T-helper 1 cell treated with Interleukin-12 subunit alpha and Interleukin-12 subunit beta and Interleukin-4 antibody, amounts not matched to agents 30 μg/mL and 1 μg/mL, for 36 hours (primary cell): ENCODE results near the gene CEBPG.

Experiments
- H3K27ac Mint-ChIP-seq: one replicate; pipeline ENCODE4 v1.8.0; 2021; ENCODE audit warnings: mild to moderate bottlenecking, mixed read lengths
- H3K27me3 Mint-ChIP-seq: one replicate; pipeline ENCODE4 v1.8.0; 2021; ENCODE audit warnings: low read depth, mixed read lengths
- H3K36me3 Mint-ChIP-seq: one replicate; pipeline ENCODE4 v1.8.0; 2021; ENCODE audit warnings: low read depth, mixed read lengths
- H3K4me1 Mint-ChIP-seq: one replicate; pipeline ENCODE4 v1.8.0; 2021; ENCODE audit warnings: low read depth, mixed read lengths
- H3K4me3 Mint-ChIP-seq: one replicate; pipeline ENCODE4 v1.8.0; 2021; ENCODE audit warnings: mild to moderate bottlenecking, moderate library complexity, mixed read lengths
- H3K9me3 Mint-ChIP-seq: one replicate; pipeline ENCODE4 v1.8.0; 2021; ENCODE audit warnings: mixed read lengths

Gene CEBPG

GRCh38 chr19:33393286-33394005, 19.9 kb downstream of the CEBPG start:
- Mint-ChIP-seq H3K4me1 (no peaks in the 10 kb centered on the region), H3K4me3 (no peak overlapping the region), H3K27ac (peak overlapping the region; percentile 26), H3K9me3 (no peaks in the 10 kb centered on the region), H3K27me3 (no peaks in the 10 kb centered on the region), H3K36me3 (no peaks in the 10 kb centered on the region)

GRCh38 chr19:33394006-33394722, 20.7 kb downstream of the CEBPG start:
- peak overlapping the region; percentile 26 for H3K27ac Mint-ChIP-seq
- no peaks in the 10 kb centered on the region for H3K36me3 Mint-ChIP-seq
- H3K4me3 Mint-ChIP-seq = no peak overlapping the region
- H3K4me1 Mint-ChIP-seq = no peaks in the 10 kb centered on the region
- H3K27me3 Mint-ChIP-seq = no peaks in the 10 kb centered on the region
- no peaks in the 10 kb centered on the region for H3K9me3 Mint-ChIP-seq

- Mint-ChIP-seq H3K9me3 (no peaks in the 10 kb centered on the region), H3K27ac (no peak overlapping the region), H3K36me3 (no peaks in the 10 kb centered on the region), H3K4me3 (no peak overlapping the region), H3K4me1 (no peaks in the 10 kb centered on the region), H3K27me3 (no peaks in the 10 kb centered on the region)
Observed at GRCh38 chr19:33394723-33395560, 21.4 kb downstream of the CEBPG start.

- Mint-ChIP-seq H3K27me3 (no peaks in the 10 kb centered on the region), H3K4me1 (no peaks in the 10 kb centered on the region), H3K4me3 (no peak overlapping the region), H3K36me3 (no peaks in the 10 kb centered on the region), H3K27ac (no peak overlapping the region), H3K9me3 (no peaks in the 10 kb centered on the region)
Observed at GRCh38 chr19:33395561-33396550, 22.3 kb downstream of the CEBPG start.

- no peak overlapping the region for H3K4me3 Mint-ChIP-seq
- H3K27me3 Mint-ChIP-seq = no peaks in the 10 kb centered on the region
- no peaks in the 10 kb centered on the region for H3K9me3 Mint-ChIP-seq
- no peak overlapping the region for H3K27ac Mint-ChIP-seq
- H3K4me1 Mint-ChIP-seq = no peaks in the 10 kb centered on the region
- H3K36me3 Mint-ChIP-seq = no peaks in the 10 kb centered on the region
Observed at GRCh38 chr19:33396701-33397535, 23.4 kb downstream of the CEBPG start.

GRCh38 chr19:33397536-33398360, 24.2 kb downstream of the CEBPG start:
- Mint-ChIP-seq H3K27me3 (no peaks in the 10 kb centered on the region), H3K9me3 (no peaks in the 10 kb centered on the region), H3K4me1 (no peaks in the 10 kb centered on the region), H3K27ac (no peak overlapping the region), H3K36me3 (no peaks in the 10 kb centered on the region), H3K4me3 (no peak overlapping the region)

- no peak overlapping the region for H3K4me3 Mint-ChIP-seq
- H3K36me3 Mint-ChIP-seq = no peaks in the 10 kb centered on the region
Observed at GRCh38 chr19:33398361-33399060, 25.0 kb downstream of the CEBPG start.

GRCh38 chr19:33399081-33399744, 25.7 kb downstream of the CEBPG start:
- Mint-ChIP-seq H3K4me3 (no peak overlapping the region), H3K27ac (no peak overlapping the region), H3K36me3 (no peaks in the 10 kb centered on the region), H3K4me1 (no peaks in the 10 kb centered on the region), H3K27me3 (no peaks in the 10 kb centered on the region), H3K9me3 (no peaks in the 10 kb centered on the region)

More at GRCh38 chr19:33398361-33399060, 25.0 kb downstream of the CEBPG start:
- no peaks in the 10 kb centered on the region for H3K4me1 Mint-ChIP-seq
- no peak overlapping the region for H3K27ac Mint-ChIP-seq
- H3K9me3 Mint-ChIP-seq = no peaks in the 10 kb centered on the region
- H3K27me3 Mint-ChIP-seq = no peaks in the 10 kb centered on the region

GRCh38 chr19:33399745-33400681, 26.5 kb downstream of the CEBPG start:
- no peak overlapping the region for H3K4me3 Mint-ChIP-seq
- H3K4me1 Mint-ChIP-seq = no peaks in the 10 kb centered on the region
- no peaks in the 10 kb centered on the region for H3K36me3 Mint-ChIP-seq
- no peak overlapping the region for H3K27ac Mint-ChIP-seq
- no peaks in the 10 kb centered on the region for H3K27me3 Mint-ChIP-seq
- no peaks in the 10 kb centered on the region for H3K9me3 Mint-ChIP-seq

- H3K4me3 Mint-ChIP-seq = no peak overlapping the region
- H3K27me3 Mint-ChIP-seq = no peaks in the 10 kb centered on the region
- H3K9me3 Mint-ChIP-seq = no peaks in the 10 kb centered on the region
- H3K4me1 Mint-ChIP-seq = no peaks in the 10 kb centered on the region
- H3K27ac Mint-ChIP-seq = no peak overlapping the region
- no peaks in the 10 kb centered on the region for H3K36me3 Mint-ChIP-seq
Observed at GRCh38 chr19:33400856-33401682, 27.6 kb downstream of the CEBPG start.
